ENCODE results near the gene OR10A3.

GRCh38 chr11:7899418-7899817 lies 42.1 kb downstream of the OR10A3 start:
- TF ChIP-seq CTCF (conservative IDR thresholded peaks at IDR 0.05; ENCODE audit: low read depth in 2 of 2) (no peak), REST (IDR thresholded peaks at IDR 0.05; ENCODE audit: unreplicated experiment) (no peak), POLR2AphosphoS5 (IDR thresholded peaks at IDR 0.05; ENCODE audit: low read depth) (no peak), EZH2 (IDR thresholded peaks at IDR 0.05; ENCODE audit: low read depth, unreplicated experiment) (no peak)
